ENCODE measurements around the gene RABL6.
"Not testable (repeated sequence)": the region's sequence is repeated elsewhere in the genome, so short reads cannot be mapped to it uniquely, and the experiment has no call there.

Gene RABL6

DNA sequence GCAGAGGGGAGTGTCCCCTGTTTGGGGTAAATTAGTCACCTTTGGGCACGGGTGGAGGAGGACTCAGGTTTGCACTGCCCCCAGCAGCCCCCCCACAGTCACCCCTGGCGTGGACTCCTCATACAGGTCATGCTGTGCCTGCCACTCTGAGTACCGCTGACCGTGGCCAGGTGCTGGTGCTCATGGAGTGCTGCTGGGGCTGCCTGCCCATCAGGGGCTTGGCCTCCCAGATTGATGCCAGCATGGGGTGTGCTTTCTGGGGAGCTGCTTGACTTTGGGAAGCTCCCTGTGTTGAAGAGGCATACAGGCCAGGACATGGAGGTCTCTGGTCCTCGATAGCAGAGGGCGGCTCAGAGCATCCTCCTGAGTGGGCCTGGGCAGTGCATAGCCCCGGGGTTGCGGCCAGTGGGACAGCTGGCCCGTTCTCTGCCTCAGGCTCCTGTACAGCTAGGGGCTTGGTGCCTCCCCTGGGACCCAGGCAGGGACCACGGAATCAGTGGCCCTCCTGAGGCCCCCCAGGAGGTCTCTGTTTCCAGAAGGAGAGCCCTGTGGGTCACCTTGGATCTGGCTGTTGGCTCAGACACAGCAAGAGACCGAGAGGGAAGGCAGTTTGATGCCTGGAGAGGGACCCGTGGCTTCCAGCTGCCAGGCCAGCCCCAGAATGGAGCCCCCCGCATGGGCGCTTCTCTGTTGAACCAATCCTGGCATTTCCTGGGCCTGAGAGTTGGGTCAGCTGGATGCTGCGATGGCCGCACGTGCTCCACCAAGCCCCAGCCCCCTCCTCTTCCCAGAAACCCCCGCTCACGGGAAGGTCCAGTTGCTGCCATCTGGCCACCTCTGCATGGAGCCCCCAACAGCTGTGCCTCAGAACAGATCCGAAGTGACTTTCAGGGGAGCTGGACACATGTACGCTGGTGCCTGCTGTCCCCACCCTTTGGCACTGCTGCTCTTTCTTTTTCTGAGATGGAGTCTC is 28.5 kb downstream of the RABL6 start:
- no peak overlapping the region for H3K4me3 ChIP-seq (ENCODE audit: low read depth, low read length)
- TF ChIP-seq, protein P1, sequence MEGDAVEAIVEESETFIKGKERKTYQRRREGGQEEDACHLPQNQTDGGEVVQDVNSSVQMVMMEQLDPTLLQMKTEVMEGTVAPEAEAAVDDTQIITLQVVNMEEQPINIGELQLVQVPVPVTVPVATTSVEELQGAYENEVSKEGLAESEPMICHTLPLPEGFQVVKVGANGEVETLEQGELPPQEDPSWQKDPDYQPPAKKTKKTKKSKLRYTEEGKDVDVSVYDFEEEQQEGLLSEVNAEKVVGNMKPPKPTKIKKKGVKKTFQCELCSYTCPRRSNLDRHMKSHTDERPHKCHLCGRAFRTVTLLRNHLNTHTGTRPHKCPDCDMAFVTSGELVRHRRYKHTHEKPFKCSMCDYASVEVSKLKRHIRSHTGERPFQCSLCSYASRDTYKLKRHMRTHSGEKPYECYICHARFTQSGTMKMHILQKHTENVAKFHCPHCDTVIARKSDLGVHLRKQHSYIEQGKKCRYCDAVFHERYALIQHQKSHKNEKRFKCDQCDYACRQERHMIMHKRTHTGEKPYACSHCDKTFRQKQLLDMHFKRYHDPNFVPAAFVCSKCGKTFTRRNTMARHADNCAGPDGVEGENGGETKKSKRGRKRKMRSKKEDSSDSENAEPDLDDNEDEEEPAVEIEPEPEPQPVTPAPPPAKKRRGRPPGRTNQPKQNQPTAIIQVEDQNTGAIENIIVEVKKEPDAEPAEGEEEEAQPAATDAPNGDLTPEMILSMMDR (IDR thresholded peaks at IDR 0.05; ENCODE audit: insufficient read depth, low read length, missing control alignments): no peak
- CTCF ChIA-PET: interaction anchor here (1.2 to 1.3 kb wide), 3 partner anchors 17 to 193 kb away, joined by 3 to 4 read pairs (median 4); no protein-coding TSS in a partner anchor
- no peak for DNase-seq (ENCODE audit: low read depth, low spot score)
- POLR2A ChIA-PET: interaction anchor here (1.2 kb wide), 1 partner anchor 28 kb away, joined by 4 read pairs; the partner anchor contains the start of gene RABL6

DNA sequence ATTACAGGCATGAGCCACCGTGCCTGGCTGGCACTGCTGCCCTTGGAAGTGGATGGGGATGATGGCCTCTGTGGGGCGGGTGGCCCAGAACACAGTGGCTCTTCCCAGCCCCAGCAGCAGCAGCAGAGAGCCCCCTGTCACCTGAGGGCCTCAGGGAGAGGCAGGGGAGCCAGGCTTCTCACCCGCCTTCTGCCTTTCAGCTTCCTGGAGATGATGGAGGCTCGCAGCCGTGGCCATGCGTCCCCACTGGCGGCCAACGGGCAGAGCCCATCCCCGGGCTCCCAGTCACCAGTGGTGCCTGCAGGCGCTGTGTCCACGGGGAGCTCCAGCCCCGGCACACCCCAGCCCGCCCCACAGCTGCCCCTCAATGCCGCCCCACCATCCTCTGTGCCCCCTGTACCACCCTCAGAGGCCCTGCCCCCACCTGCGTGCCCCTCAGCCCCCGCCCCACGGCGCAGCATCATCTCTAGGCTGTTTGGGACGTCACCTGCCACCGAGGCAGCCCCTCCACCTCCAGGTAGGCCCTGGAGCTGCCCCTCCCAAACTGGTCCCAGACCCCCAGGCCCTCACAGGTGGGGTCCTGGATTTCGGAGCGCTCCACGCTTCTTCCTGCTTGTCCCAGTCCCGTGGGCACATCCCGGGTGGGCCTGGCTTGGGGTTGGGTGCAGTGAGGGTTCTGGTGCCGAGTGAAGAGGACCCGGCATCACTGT is 29.6 kb downstream of the RABL6 start:
- ChIA-PET POLR2A (interaction anchor here (1.8 kb wide), 1 partner anchor 10 kb away, joined by 6 read pairs; no protein-coding TSS in a partner anchor), CTCF (no interaction called here)
- TF ChIP-seq, protein P1 (IDR thresholded peaks at IDR 0.05; ENCODE audit: insufficient read depth, low read length, missing control alignments): no peak
- DNase-seq (ENCODE audit: low read depth, low spot score): no peak
- H3K4me3 ChIP-seq (ENCODE audit: low read depth, low read length): no peak overlapping the region

DNA sequence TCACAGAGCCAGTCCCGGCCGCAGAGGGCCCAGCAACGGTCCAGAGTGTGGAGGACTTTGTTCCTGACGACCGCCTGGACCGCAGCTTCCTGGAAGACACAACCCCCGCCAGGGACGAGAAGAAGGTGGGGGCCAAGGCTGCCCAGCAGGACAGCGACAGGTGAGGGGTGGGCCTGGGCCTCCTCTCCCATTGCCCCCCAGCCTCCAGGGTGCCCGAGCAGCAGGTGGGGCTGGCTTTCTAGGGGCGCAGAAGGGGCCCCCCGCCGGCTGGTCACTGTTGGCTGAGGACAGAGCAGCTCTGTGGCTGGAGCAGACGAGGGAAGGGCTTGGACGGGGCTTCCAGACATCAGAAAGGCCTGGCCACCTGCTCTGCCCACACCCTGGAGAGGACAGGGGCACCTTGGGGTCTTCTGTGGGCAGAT is 30.1 kb downstream of the RABL6 start:
- POLR2A ChIA-PET: interaction anchor here (1.8 kb wide), 1 partner anchor 9 kb away, joined by 6 read pairs; no protein-coding TSS in a partner anchor

DNA sequence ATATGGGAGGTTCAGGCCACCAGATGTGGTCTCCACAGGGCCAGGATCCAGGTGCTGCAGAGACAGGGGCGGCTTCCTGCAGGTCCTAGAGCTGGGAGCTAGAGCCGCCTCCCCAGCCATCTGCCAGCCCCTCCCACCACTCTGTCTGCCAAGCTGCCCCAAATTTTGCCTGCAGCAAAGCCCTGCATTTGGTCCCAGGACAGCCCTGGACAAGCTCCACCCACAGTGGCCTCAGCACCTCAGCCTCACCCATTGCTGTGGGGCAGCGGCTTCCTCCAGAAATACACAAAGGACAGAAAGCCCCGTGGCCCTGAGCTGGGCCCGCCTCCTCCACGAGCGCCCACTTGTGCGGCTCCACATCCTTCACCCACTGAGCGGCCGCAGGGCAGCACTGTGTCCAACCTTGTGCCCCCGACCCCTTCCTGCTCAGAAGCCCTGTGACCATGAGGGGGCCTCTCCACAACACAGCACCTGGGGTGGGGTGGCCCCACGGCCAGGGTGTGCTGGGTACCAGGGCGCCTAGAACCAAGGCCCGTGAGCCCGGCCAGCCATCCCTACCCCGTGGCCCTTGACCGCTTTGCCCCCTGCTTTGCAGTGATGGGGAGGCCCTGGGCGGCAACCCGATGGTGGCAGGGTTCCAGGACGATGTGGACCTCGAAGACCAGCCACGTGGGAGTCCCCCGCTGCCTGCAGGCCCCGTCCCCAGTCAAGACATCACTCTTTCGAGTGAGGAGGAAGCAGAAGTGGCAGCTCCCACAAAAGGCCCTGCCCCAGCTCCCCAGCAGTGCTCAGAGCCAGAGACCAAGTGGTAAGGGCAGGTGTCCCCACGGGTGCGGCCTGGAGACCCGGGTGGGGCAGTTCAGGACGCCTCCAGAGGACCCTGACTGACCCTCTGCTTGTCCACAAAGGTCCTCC is 30.8 kb downstream of the RABL6 start:
- ChIA-PET CTCF (no interaction called here), POLR2A (interaction anchor here (1.8 kb wide), 1 partner anchor 8 kb away, joined by 6 read pairs; no protein-coding TSS in a partner anchor)
- H3K4me3 ChIP-seq (ENCODE audit: low read depth, low read length): no peak overlapping the region
- no peak for DNase-seq (ENCODE audit: low read depth, low spot score)
- TF ChIP-seq, protein P1 (IDR thresholded peaks at IDR 0.05; ENCODE audit: insufficient read depth, low read length, missing control alignments): no peak

More for the DNA sequence above, 30.1 kb downstream of the RABL6 start:
- H3K4me3 ChIP-seq (ENCODE audit: low read depth, low read length); DNase-seq (ENCODE audit: low read depth, low spot score); CTCF ChIA-PET: not testable (repeated sequence)

DNA sequence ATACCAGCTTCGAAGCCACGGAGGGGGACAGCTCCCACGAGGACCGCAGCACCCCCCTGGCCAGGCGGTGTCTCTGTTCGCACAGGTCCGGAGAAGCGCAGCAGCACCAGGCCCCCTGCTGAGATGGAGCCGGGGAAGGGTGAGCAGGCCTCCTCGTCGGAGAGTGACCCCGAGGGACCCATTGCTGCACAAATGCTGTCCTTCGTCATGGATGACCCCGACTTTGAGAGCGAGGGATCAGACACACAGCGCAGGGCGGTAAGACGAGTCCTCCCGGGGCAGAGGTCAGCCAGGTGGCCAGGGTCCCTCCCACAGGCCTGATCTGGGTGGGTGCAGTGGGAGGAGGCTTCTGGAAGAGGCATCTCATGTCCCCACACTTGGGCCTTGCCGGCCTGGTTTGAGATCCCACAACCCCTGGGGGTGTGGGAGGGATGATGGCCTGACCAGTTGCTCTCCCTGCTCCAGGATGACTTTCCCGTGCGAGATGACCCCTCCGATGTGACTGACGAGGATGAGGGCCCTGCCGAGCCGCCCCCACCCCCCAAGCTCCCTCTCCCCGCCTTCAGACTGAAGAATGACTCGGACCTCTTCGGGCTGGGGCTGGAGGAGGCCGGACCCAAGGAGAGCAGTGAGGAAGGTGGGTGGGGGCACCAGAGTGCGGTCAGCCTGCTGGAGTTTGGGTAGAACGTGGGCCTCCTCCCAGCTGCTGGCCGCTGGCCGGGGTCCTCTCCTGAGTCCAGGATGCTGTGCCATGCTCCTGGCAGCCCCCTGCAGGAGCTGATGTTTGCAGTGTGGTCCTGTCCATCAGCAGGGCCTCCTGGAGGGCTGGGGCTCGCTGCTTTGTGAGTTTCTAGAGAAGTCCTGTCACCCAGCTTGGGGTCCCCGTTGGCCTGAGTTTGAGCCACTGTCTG is 31.7 kb downstream of the RABL6 start:
- ChIA-PET POLR2A (no interaction called here), CTCF (interaction anchor here (1.0 to 1.7 kb wide), 2 partner anchors 9 to 190 kb away, joined by 3 to 5 read pairs; no protein-coding TSS in a partner anchor)
- DNase-seq (ENCODE audit: low read depth, low spot score): no peak
- TF ChIP-seq, protein P1 (IDR thresholded peaks at IDR 0.05; ENCODE audit: insufficient read depth, low read length, missing control alignments): no peak
- H3K4me3 ChIP-seq (ENCODE audit: low read depth, low read length): no peak overlapping the region

Measured in AG04449 (cell line).